GM21515 (cell line): ENCODE results near the gene FTSJ1.
"Not testable (repeated sequence)": the region's sequence is repeated elsewhere in the genome, so short reads cannot be mapped to it uniquely, and the experiment has no call there.

Experiments used
- ATAC-seq: cut with Tn5 transposase; IDR thresholded peaks from one replicate; pipeline ENCODE4 v1.9.1; 2021; ENCODE audit not compliant: unreplicated experiment

The FTSJ1 gene

GRCh38 chrX:48475774-48476577 lies at the start of gene FTSJ1:
FTSJ1 (plus strand) TSS chrX:48476199; CDS start chrX:48478048, 1,849 bp downstream.
- peak; percentile 87 for ATAC-seq

- ATAC-seq, result not testable (repeated sequence)
These were observed 48.8 kb upstream of the FTSJ1 start for GRCh38 chrX:48427027-48427716.

GRCh38 chrX:48429606-48430005 lies 46.4 kb upstream of the FTSJ1 start:
- ATAC-seq, result not testable (repeated sequence)

GRCh38 chrX:48430166-48430565 lies 45.8 kb upstream of the FTSJ1 start:
- not testable (repeated sequence) for ATAC-seq

GRCh38 chrX:48433713-48434112 lies 42.3 kb upstream of the FTSJ1 start:
- not testable (repeated sequence) for ATAC-seq

GRCh38 chrX:48447201-48447600 lies 28.8 kb upstream of the FTSJ1 start:
- not testable (repeated sequence) for ATAC-seq

GRCh38 chrX:48450076-48450475 lies 25.9 kb upstream of the FTSJ1 start:
- no peak for ATAC-seq

- no peak for ATAC-seq
These were observed 24.3 kb upstream of the FTSJ1 start for GRCh38 chrX:48451708-48452107.

GRCh38 chrX:48456628-48457331 lies 19.2 kb upstream of the FTSJ1 start:
- ATAC-seq, result no peak

GRCh38 chrX:48458711-48459110 lies 17.3 kb upstream of the FTSJ1 start:
- ATAC-seq, result no peak

- ATAC-seq, result no peak
These were observed 16.5 kb upstream of the FTSJ1 start for GRCh38 chrX:48459483-48459882.

- ATAC-seq, result no peak
These were observed 16.0 kb upstream of the FTSJ1 start for GRCh38 chrX:48460031-48460430.

GRCh38 chrX:48460606-48461005 lies 15.4 kb upstream of the FTSJ1 start:
- no peak for ATAC-seq

GRCh38 chrX:48461830-48462229 lies 14.2 kb upstream of the FTSJ1 start:
- ATAC-seq, result no peak

- ATAC-seq, result no peak
These were observed 10.6 kb upstream of the FTSJ1 start for GRCh38 chrX:48465336-48465933.

GRCh38 chrX:48466696-48467095 lies 9.3 kb upstream of the FTSJ1 start:
- ATAC-seq, result no peak

GRCh38 chrX:48467281-48467761 lies 8.7 kb upstream of the FTSJ1 start:
- ATAC-seq, result no peak

- ATAC-seq, result no peak
These were observed 7.7 kb upstream of the FTSJ1 start for GRCh38 chrX:48468247-48468671.

- ATAC-seq, result peak; percentile 56
These were observed 7.0 kb upstream of the FTSJ1 start for GRCh38 chrX:48468693-48469691.
